ENCODE results near the gene TNFAIP2. TPM values are rescaled to one million over a fixed set of nuclear protein-coding genes. Genes with fewer than 3 reads are reported as not detected.

TNFAIP2 gene
- total and polyA plus RNA-seq, 8 donors = 28.4 to 237 (median 34.7) TPM

GRCh38 chr14:103078860-103079587 lies 44.2 kb upstream of the TNFAIP2 start:
- Histone ChIP-seq H3K27me3 (peaks cover 2 to 38% of the 10 kb centered on the region in 2 donors), H3K9me3 (no peaks in the 10 kb centered on the region), H3K27ac (no peak overlapping the region), H3K4me1 (peaks cover 3 to 16% of the 10 kb centered on the region in 2 donors), H3K36me3 (no peaks in the 10 kb centered on the region), H3K4me3 (no peak overlapping the region)
- no peak for ATAC-seq
- intact Hi-C loops (cut with DNase I) = no loop called here
- DNase-seq = no peak
- TF ChIP-seq, protein P1, sequence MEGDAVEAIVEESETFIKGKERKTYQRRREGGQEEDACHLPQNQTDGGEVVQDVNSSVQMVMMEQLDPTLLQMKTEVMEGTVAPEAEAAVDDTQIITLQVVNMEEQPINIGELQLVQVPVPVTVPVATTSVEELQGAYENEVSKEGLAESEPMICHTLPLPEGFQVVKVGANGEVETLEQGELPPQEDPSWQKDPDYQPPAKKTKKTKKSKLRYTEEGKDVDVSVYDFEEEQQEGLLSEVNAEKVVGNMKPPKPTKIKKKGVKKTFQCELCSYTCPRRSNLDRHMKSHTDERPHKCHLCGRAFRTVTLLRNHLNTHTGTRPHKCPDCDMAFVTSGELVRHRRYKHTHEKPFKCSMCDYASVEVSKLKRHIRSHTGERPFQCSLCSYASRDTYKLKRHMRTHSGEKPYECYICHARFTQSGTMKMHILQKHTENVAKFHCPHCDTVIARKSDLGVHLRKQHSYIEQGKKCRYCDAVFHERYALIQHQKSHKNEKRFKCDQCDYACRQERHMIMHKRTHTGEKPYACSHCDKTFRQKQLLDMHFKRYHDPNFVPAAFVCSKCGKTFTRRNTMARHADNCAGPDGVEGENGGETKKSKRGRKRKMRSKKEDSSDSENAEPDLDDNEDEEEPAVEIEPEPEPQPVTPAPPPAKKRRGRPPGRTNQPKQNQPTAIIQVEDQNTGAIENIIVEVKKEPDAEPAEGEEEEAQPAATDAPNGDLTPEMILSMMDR (IDR thresholded peaks at IDR 0.05) = no peak

DNA sequence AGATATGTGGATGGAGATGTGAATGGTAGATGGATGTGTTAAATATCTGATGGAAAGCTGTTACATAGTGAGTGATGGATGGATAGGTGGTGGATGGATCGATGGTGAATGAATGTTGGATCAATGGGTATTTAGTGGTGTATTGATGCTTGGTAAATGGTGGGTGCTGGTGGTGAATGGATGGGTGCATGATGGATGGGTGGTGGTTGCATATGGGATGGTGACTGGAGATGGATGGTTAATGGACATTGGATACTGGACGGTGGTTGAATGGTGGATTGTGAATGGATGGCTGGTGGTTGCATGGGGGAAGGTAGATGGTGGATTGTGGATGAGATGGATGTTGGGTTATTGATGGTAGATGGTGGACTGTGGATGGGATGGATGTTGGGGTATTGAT lies 41.3 kb upstream of the TNFAIP2 start:
- Histone ChIP-seq H3K36me3 (no peaks in the 10 kb centered on the region), H3K27ac (no peak overlapping the region), H3K4me3 (no peak overlapping the region), H3K4me1 (no peaks in the 10 kb centered on the region), H3K9me3 (no peaks in the 10 kb centered on the region), H3K27me3 (peaks cover 18 to 55% of the 10 kb centered on the region in 2 donors)
- ATAC-seq (no peak), DNase-seq (no peak)
- intact Hi-C loops (cut with DNase I) = loop anchor here in 1 of 2 donors (5.0 kb wide), 1 partner anchor 210 kb away; no protein-coding TSS in a partner anchor
- TF ChIP-seq, protein P1 (IDR thresholded peaks at IDR 0.05) = no peak

DNA sequence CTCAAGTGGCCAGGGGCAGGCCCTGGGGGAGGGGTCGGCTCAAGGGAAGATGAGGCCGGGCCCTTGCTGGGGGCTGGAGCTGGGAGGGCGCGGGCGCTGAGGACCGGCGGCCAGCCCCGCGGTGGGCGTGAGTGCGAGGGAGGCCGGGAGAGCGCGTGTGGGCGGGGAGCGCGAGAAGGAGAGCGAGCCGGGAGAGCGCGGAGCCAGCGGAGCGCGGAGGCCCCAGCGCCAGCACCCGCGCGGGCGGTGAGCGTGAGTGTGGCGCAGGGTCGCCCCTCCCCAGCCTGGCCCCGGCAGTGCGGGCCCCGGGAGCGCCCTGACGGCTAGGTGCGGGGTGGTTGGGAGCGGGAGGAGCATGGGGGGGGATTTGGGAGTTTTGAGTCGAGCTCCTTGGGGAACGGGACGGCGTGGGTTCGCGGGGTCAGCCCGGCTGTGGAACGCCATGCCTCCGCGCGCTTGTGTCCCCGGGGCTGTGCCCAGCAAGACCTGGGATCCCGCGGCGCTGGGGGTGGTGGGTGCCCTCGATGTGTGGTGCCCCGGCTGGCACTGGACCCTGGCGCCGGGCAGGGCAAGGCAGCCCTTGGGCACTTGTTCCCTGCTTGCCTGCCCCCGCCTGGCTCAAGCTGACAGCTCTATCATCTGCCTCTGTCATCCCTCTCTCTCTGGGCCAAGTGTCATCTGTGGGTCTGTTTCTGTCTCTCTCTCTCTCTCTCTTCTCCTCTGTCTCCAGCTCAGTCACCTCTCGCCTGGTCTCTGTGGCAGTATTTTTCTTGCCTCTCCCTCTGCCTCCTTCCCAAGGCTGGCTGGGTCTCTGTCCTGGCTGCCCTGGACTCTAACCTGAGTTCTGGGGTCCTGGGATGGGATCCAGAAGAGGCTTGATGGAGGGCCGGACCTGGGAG lies 39.0 kb upstream of the TNFAIP2 start, which contains the start of gene LBHD2:
Gene LBHD2 (plus strand): TSS at position 190 of the 899 bp plus-strand sequence. CDS start 1,803 bp downstream, outside the sequence.
- Histone ChIP-seq H3K36me3 (no peaks in the 10 kb centered on the region), H3K4me1 (no peaks in the 10 kb centered on the region), H3K27ac (no peak within 1 kb of the TSS), H3K27me3 (peaks cover 18 to 62% of the 10 kb centered on the region in 2 donors), H3K4me3 (no peak within 1 kb of the TSS), H3K9me3 (no peaks in the 10 kb centered on the region)
- intact Hi-C loops (cut with DNase I) = loop anchor here in 1 of 2 donors (5.0 kb wide), 1 partner anchor 208 kb away; no protein-coding TSS in a partner anchor
- DNase-seq (peak in 1 of 4 donors; percentile 79), ATAC-seq (peak; percentile 53)
- TF ChIP-seq, protein P1 (IDR thresholded peaks at IDR 0.05) = no peak

- TF ChIP-seq, protein P1 (IDR thresholded peaks at IDR 0.05) = no peak
- Histone ChIP-seq H3K27me3 (peaks cover 18 to 65% of the 10 kb centered on the region in 2 donors), H3K9me3 (no peaks in the 10 kb centered on the region), H3K27ac (no peak overlapping the region), H3K36me3 (no peaks in the 10 kb centered on the region), H3K4me1 (no peaks in the 10 kb centered on the region), H3K4me3 (no peak overlapping the region)
- ATAC-seq = no peak
- peak in 1 of 4 donors; percentile 78 for DNase-seq
- intact Hi-C loops (cut with DNase I) = no loop called here
Measured at GRCh38 chr14:103085106-103086091, 37.9 kb upstream of the TNFAIP2 start.

Measured in left lung (tissue), 10 donors.